ENCODE results near the gene SLC35G6. TPM values are rescaled to one million over a fixed set of nuclear protein-coding genes. Genes with fewer than 3 reads are reported as not detected.
"Not testable (repeated sequence)": the region's sequence is repeated elsewhere in the genome, so short reads cannot be mapped to it uniquely, and the experiment has no call there.

Gene SLC35G6
- not detected in 2 replicates for polyA plus RNA-seq (2011; rRNA removed)
- not detected in 2 replicates for polyA plus RNA-seq (2012; cell fraction: cytosol; rRNA removed)
- not detected in 2 replicates for polyA plus RNA-seq (2012; cell fraction: nucleus; rRNA removed)
- polyA plus RNA-seq (2017; fragmentation: RNase III; extraction: RNeasy Plus Mini Kit Qiagen cat#74134 plus additional on column Dnase treatment), result not detected in 3 replicates
- not detected in 2 replicates for polyA minus RNA-seq (2011; rRNA and poly(A)+ RNA removed)

GRCh38 chr17:7481275-7481674, at the start of gene SLC35G6:
TSS of gene SLC35G6 (plus strand) at chr17:7481446. CDS start at chr17:7481517, 71 bp downstream.
- FAIRE-seq; H3K9me3 ChIP-seq; ATAC-seq; DNase-seq (ENCODE audit: low read depth in 1 of 2, low spot score in 1 of 2): not testable (repeated sequence)
- 92% methylated on average over 4 of the region's 4 CpGs for WGBS (ENCODE audit: missing lambda C conversion rate)
- CTCF ChIA-PET, result interaction anchor here (1.0 to 4.5 kb wide), 6 partner anchors 33 to 125 kb away, joined by 3 to 49 read pairs (median 4); partner anchors contain the start of genes SENP3 and TMEM102
- Histone ChIP-seq H3K4me2 (peak within 1 kb of the TSS; percentile 97), H3K4me3 (peak within 1 kb of the TSS; percentile 82; the same call in 2 of the 3 replicates), H3K4me1 (peaks cover 45% of the 10 kb centered on the region), H3K27ac (peak within 1 kb of the TSS; percentile 94 to 100)
- POLR2A ChIA-PET, result interaction anchor here (1.8 kb wide), 1 partner anchor 45 kb away, joined by 8 read pairs; no protein-coding TSS in a partner anchor

- no peak overlapping the region for H3K4me2 ChIP-seq
- no peak overlapping the region for H3K27ac ChIP-seq
- ChIA-PET CTCF (interaction anchor here (0.8 to 17.0 kb wide), 10 partner anchors 12 to 255 kb away, joined by 3 to 232 read pairs (median 4); partner anchors contain the start of genes KCTD11, SOX15, SPEM1 and TMEM95), POLR2A (no interaction called here)
- no peak overlapping the region for H3K4me3 ChIP-seq
- no peak for FAIRE-seq
- TF ChIP-seq BHLHE40 (IDR thresholded peaks at IDR 0.05; ENCODE audit: low read depth, low read length) (no peak), HMGXB4 (CRISPR knock-in tag; IDR thresholded peaks at IDR 0.05; ENCODE audit: borderline replicate concordance) (no peak), ZC3H11A (IDR thresholded peaks at IDR 0.05) (no peak), HEYL (CRISPR knock-in tag; IDR thresholded peaks at IDR 0.05) (no peak), RFX5 (IDR thresholded peaks at IDR 0.05) (no peak), ZFP36 (IDR thresholded peaks at IDR 0.05; ENCODE audit: borderline replicate concordance, partially characterized antibody) (no peak), TFCP2L1 (CRISPR knock-in tag; IDR thresholded peaks at IDR 0.05) (no peak), PHF8 (IDR thresholded peaks at IDR 0.05; ENCODE audit: borderline replicate concordance, low read depth) (no peak), MYC (IDR thresholded peaks at IDR 0.05; ENCODE audit: borderline replicate concordance, low read length) (no peak), KDM5A (IDR thresholded peaks at IDR 0.05) (no peak), MAFK (IDR thresholded peaks at IDR 0.05; ENCODE audit: partially characterized antibody) (no peak)
- TF ChIP-seq, protein P1, sequence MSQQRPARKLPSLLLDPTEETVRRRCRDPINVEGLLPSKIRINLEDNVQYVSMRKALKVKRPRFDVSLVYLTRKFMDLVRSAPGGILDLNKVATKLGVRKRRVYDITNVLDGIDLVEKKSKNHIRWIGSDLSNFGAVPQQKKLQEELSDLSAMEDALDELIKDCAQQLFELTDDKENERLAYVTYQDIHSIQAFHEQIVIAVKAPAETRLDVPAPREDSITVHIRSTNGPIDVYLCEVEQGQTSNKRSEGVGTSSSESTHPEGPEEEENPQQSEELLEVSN (IDR thresholded peaks at IDR 0.05; ENCODE audit: borderline replicate concordance, low read depth), result no peak
- TF ChIP-seq, protein P2, sequence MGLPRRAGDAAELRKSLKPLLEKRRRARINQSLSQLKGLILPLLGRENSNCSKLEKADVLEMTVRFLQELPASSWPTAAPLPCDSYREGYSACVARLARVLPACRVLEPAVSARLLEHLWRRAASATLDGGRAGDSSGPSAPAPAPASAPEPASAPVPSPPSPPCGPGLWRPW (IDR thresholded peaks at IDR 0.05), result no peak
- no peaks in the 10 kb centered on the region for H3K9me3 ChIP-seq
- peaks cover 11% of the 10 kb centered on the region for H3K4me1 ChIP-seq
- no peak for DNase-seq (ENCODE audit: low read depth in 1 of 2, low spot score in 1 of 2)
- 88% methylated on average over 11 of the region's 11 CpGs for WGBS (ENCODE audit: missing lambda C conversion rate)
- ATAC-seq, result no peak
These were observed 49.0 kb upstream of the SLC35G6 start for GRCh38 chr17:7432296-7432695.

DNA sequence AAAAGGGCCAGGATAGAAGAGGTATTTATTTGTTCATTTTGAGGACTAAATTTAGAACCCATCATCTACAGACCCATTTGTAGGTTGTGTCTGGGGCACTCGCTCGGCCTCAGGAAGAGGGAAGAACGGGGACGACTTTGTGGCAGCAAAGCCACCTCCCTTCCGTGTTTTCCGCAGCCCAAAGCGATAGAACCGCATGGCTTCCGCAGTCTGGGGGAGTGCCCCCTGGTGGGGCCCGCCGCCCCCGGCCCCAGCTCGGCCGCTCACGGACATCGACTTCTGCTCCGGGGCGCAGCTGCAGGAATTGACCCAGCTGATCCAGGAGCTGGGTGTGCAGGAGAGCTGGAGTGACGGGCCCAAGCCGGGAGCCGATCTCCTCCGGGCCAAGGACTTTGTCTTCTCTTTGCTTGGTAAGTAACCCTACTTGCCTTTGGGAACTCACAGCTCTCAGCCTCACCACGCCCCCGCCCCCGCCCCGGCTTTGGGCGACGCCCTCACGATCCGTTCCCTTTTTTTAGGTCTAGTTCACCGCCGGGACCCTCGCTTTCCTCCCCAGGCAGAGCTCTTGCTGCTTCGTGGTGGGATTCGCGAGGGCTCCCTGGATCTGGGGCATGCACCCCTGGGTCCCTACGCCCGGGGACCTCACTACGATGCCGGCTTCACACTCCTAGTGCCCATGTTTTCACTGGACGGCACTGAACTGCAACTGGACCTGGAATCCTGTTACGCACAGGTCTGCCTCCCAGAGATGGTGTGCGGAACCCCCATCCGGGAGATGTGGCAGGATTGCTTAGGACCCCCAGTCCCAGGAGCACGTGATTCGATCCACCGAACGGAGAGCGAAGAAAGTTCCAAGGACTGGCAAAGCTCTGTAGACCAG, 45.3 kb upstream of the SLC35G6 start:
- no peak for FAIRE-seq
- Histone ChIP-seq H3K4me1 (peaks cover 30% of the 10 kb centered on the region), H3K27ac (peak overlapping the region; percentile 62 to 85), H3K4me3 (peak overlapping the region; percentile 55), H3K4me2 (peak overlapping the region; percentile 86), H3K9me3 (no peaks in the 10 kb centered on the region)
- DNase-seq (ENCODE audit: low read depth in 1 of 2, low spot score in 1 of 2), result peak; percentile 59 to 65
- ChIA-PET POLR2A (interaction anchor here (0.9 to 3.0 kb wide), 14 partner anchors 8 to 252 kb away, joined by 3 to 31 read pairs (median 4); partner anchors contain the start of genes MPDU1, PLSCR3, POLR2A and SLC35G6), CTCF (interaction anchor here (0.8 to 17.0 kb wide), 48 partner anchors 11 to 484 kb away, joined by 3 to 342 read pairs (median 9); partner anchors contain the start of genes CHRNB1, KCTD11, PLSCR3 and SENP3)
- ATAC-seq, result peak; percentile 37 to 48
- WGBS (ENCODE audit: missing lambda C conversion rate), result 33% methylated on average over 40 of the region's 49 CpGs
- TF ChIP-seq HEYL (CRISPR knock-in tag; IDR thresholded peaks at IDR 0.05) (no peak), MAZ (IDR thresholded peaks at IDR 0.05; ENCODE audit: borderline replicate concordance, low read depth, low read length) (no peak), EHF (CRISPR knock-in tag; IDR thresholded peaks at IDR 0.05) (no peak), EP300 (IDR thresholded peaks at IDR 0.05) (no peak), JUN (IDR thresholded peaks at IDR 0.05) (no peak), CEBPB (IDR thresholded peaks at IDR 0.05) (no peak), FOXS1 (CRISPR knock-in tag; IDR thresholded peaks at IDR 0.05) (no peak), FOSL2 (IDR thresholded peaks at IDR 0.05) (no peak), FOSL2 (CRISPR knock-in tag; IDR thresholded peaks at IDR 0.05) (no peak), FOSB (CRISPR knock-in tag; IDR thresholded peaks at IDR 0.05) (no peak), NFE2L2 (conservative IDR thresholded peaks at IDR 0.05; ENCODE audit: low read length) (no peak), HOXB13 (CRISPR knock-in tag; IDR thresholded peaks at IDR 0.05; ENCODE audit: low read depth) (no peak), PHF8 (IDR thresholded peaks at IDR 0.05; ENCODE audit: borderline replicate concordance, low read depth) (0 out of 2 replicates have a peak, but pooled peaks have one; percentile 19), RARB (CRISPR knock-in tag; IDR thresholded peaks at IDR 0.05) (no peak), CHD2 (IDR thresholded peaks at IDR 0.05; ENCODE audit: low read length, partially characterized antibody) (no peak), EHMT2 (IDR thresholded peaks at IDR 0.05; ENCODE audit: low read depth) (no peak), RNF2 (IDR thresholded peaks at IDR 0.05; ENCODE audit: borderline replicate concordance, low read depth) (peak; percentile 64; the same call in 1 of the 2 replicates)
- TF ChIP-seq, protein P3, sequence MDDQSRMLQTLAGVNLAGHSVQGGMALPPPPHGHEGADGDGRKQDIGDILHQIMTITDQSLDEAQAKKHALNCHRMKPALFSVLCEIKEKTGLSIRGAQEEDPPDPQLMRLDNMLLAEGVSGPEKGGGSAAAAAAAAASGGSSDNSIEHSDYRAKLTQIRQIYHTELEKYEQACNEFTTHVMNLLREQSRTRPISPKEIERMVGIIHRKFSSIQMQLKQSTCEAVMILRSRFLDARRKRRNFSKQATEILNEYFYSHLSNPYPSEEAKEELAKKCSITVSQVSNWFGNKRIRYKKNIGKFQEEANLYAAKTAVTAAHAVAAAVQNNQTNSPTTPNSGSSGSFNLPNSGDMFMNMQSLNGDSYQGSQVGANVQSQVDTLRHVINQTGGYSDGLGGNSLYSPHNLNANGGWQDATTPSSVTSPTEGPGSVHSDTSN (IDR thresholded peaks at IDR 0.05), result no peak

Measured in A549 (cell line).